WTC11 (cell line): ENCODE results near the gene COMMD9. TPM values are rescaled to one million over a fixed set of nuclear protein-coding genes. Genes with fewer than 3 reads are reported as not detected.

Experiments
- ATAC-seq: fragments of 200-7000 bp; cut with Tn5 transposase; 2 replicates; pipeline ENCODE4 v1.10.0; 2021; ENCODE audit warnings: mild to moderate bottlenecking, moderate library complexity
- CTCF ChIA-PET: fragments of 300-600 bp; sonication (Branson Sonifier 250); formaldehyde crosslinking; loops from one replicate; lab custom pipeline; 2021; ENCODE audit warnings: antibody characterized with exemption; lab: Charles Lee
- POLR2A ChIA-PET: fragments of 350-600 bp; sonication (Branson Sonifier 250); formaldehyde crosslinking; loops from one replicate; lab custom pipeline; 2021; ENCODE audit warnings: antibody characterized with exemption; lab: Charles Lee
- DNase-seq: peaks from one replicate; pipeline ENCODE4 v3.0.0; 2021; ENCODE audit warnings: low spot score
- H3K27ac Mint-ChIP-seq: 2 replicates; pipeline ENCODE4 v1.8.0; 2021; ENCODE audit warnings: mixed read lengths
- H3K27me3 Mint-ChIP-seq: 2 replicates; pipeline ENCODE4 v1.8.0; 2021; ENCODE audit warnings: low read depth, mild to moderate bottlenecking, moderate library complexity, mixed read lengths
- H3K36me3 Mint-ChIP-seq: 2 replicates; pipeline ENCODE4 v1.8.0; 2021; ENCODE audit warnings: mixed read lengths
- H3K4me1 Mint-ChIP-seq: 2 replicates; pipeline ENCODE4 v1.8.0; 2022; ENCODE audit warnings: mixed read lengths
- H3K4me3 Mint-ChIP-seq: 2 replicates; pipeline ENCODE4 v1.8.0; 2021; ENCODE audit warnings: mild to moderate bottlenecking, moderate library complexity, mixed read lengths
- H3K9me3 Mint-ChIP-seq: 2 replicates; pipeline ENCODE4 v1.8.0; 2021; ENCODE audit warnings: mixed read lengths
- ATF2 ChIP-seq: sonication (generic); formaldehyde crosslinking; IDR thresholded peaks from 2 replicates; pipeline ENCODE4 v1.8.1; 2022; ENCODE audit warnings: low read depth, missing genetic modification reagents, borderline replicate concordance
- ELF4 ChIP-seq: sonication (generic); formaldehyde crosslinking; IDR thresholded peaks from 2 replicates; pipeline ENCODE4 v1.8.1; 2022; ENCODE audit warnings: low read depth, mild to moderate bottlenecking, moderate library complexity, missing genetic modification reagents
- EMX1 ChIP-seq: fragments of 250-450 bp; sonication (Bioruptor Pico); IDR thresholded peaks from 2 replicates; pipeline ENCODE4 v1.8.0; 2021; ENCODE audit warnings: mild to moderate bottlenecking
- IRF1 ChIP-seq: sonication (generic); formaldehyde crosslinking; IDR thresholded peaks from 2 replicates; pipeline ENCODE4 v1.8.0; 2023; ENCODE audit warnings: missing genetic modification reagents
- JAZF1 ChIP-seq: fragments of 250-450 bp; sonication (Bioruptor Pico); IDR thresholded peaks from 2 replicates; pipeline ENCODE4 v1.9.0; 2021; ENCODE audit warnings: moderate library complexity, mild to moderate bottlenecking, inconsistent platforms
- KAT7 ChIP-seq: sonication (generic); formaldehyde crosslinking; IDR thresholded peaks from 2 replicates; pipeline ENCODE4 v1.8.1; 2023; ENCODE audit warnings: missing genetic modification reagents, mild to moderate bottlenecking, borderline replicate concordance
- NFE2L1 ChIP-seq: sonication (generic); formaldehyde crosslinking; IDR thresholded peaks from 2 replicates; pipeline ENCODE4 v1.8.1; 2023; ENCODE audit warnings: missing genetic modification reagents
- NFYB ChIP-seq: sonication (generic); formaldehyde crosslinking; conservative IDR thresholded peaks from 2 replicates; pipeline ENCODE4 v1.8.0; 2022; ENCODE audit warnings: low read depth, missing genetic modification reagents
- NR2C2 ChIP-seq: sonication (generic); formaldehyde crosslinking; IDR thresholded peaks from 2 replicates; pipeline ENCODE4 v1.8.0; 2022; ENCODE audit warnings: mild to moderate bottlenecking, missing genetic modification reagents
- NR3C1 ChIP-seq: sonication (generic); formaldehyde crosslinking; conservative IDR thresholded peaks from 2 replicates; pipeline ENCODE4 v1.8.1; 2023; ENCODE audit warnings: low read depth, mild to moderate bottlenecking, missing genetic modification reagents
- RORB ChIP-seq: fragments of 250-450 bp; sonication (Bioruptor Pico); IDR thresholded peaks from 2 replicates; pipeline ENCODE4 v1.9.0; 2021; ENCODE audit warnings: mild to moderate bottlenecking
- SOX15 ChIP-seq: fragments of 250-450 bp; sonication (Bioruptor Pico); IDR thresholded peaks from 2 replicates; pipeline ENCODE4 v1.9.0; 2021; ENCODE audit warnings: mild to moderate bottlenecking
- SP1 ChIP-seq: sonication (generic); formaldehyde crosslinking; conservative IDR thresholded peaks from 2 replicates; pipeline ENCODE4 v1.8.1; 2022; ENCODE audit warnings: missing genetic modification reagents
- TEAD4 ChIP-seq: sonication (generic); formaldehyde crosslinking; IDR thresholded peaks from 2 replicates; pipeline ENCODE4 v1.8.0; 2022; ENCODE audit warnings: mild to moderate bottlenecking, missing genetic modification reagents
- ZBTB43 ChIP-seq: sonication (generic); formaldehyde crosslinking; IDR thresholded peaks from 2 replicates; pipeline ENCODE4 v1.8.1; 2023; ENCODE audit warnings: mild to moderate bottlenecking, missing genetic modification reagents
- ZMAT4 ChIP-seq: fragments of 250-450 bp; sonication (Bioruptor Pico); IDR thresholded peaks from 2 replicates; pipeline ENCODE4 v1.9.0; 2021; ENCODE audit warnings: mild to moderate bottlenecking
- ZNF423 ChIP-seq: fragments of 250-450 bp; sonication (Bioruptor Pico); IDR thresholded peaks from 2 replicates; pipeline ENCODE4 v2.1.2; 2022; ENCODE audit warnings: mild to moderate bottlenecking, moderate library complexity
- ZNF671 ChIP-seq: fragments of 250-450 bp; sonication (Bioruptor Pico); IDR thresholded peaks from 2 replicates; pipeline ENCODE4 v1.8.0; 2021; ENCODE audit warnings: mild to moderate bottlenecking
- total RNA-seq: library from RNA; stranded (reverse); gene quantifications from 3 replicates; pipeline ENCODE4 v1.2.3, GENCODE V29; 2021

Gene COMMD9
- total RNA-seq, 1 experiment from 2014 or later: 33.3 TPM

DNA sequence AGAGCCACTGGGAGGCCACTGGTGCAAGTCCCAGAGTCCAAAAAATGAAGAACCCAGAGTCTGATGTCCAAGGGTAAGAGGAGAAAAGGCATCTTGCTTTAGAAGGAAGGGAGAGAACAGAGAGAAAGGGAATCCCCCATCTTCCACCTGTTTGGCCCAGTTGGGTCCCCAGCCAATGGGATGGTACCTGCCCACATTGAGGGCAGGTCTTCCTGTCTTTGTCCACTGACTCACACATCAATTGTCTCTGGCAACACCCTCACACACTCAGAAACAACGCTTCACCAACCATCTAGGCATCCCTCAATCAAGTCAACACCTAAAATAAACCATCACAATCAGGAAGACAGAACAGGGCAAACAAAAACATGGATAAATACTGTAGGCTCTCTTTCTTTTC, 6.3 kb downstream of the COMMD9 start (continued):
- no peak for TF ChIP-seq NR2C2

GRCh38 chr11:36281850-36282249, 7.4 kb downstream of the COMMD9 start:
- no peak for DNase-seq
- H3K4me1 Mint-ChIP-seq: no peaks in the 10 kb centered on the region
- H3K36me3 Mint-ChIP-seq: no peaks in the 10 kb centered on the region
- H3K4me3 Mint-ChIP-seq: no peak overlapping the region
- TF ChIP-seq JAZF1 (no peak), RORB (no peak), ZNF423 (CRISPR knock-in tag) (no peak), KAT7 (CRISPR knock-in tag) (no peak), ELF4 (CRISPR knock-in tag) (no peak), NR3C1 (CRISPR knock-in tag) (no peak), NFE2L1 (CRISPR knock-in tag) (no peak), NFYB (CRISPR knock-in tag) (no peak), IRF1 (no peak), TEAD4 (CRISPR knock-in tag) (no peak)
- TF ChIP-seq, all 79 proteins: peak for 0
- H3K27me3 Mint-ChIP-seq: no peaks in the 10 kb centered on the region; the same call in 1 of the 2 replicates
- no peak for ATAC-seq
- H3K9me3 Mint-ChIP-seq: peaks cover 4% of the 10 kb centered on the region
- H3K27ac Mint-ChIP-seq: no peak overlapping the region
- ChIA-PET CTCF (interaction anchor here (1.0 kb wide), 1 partner anchor 197 kb away, joined by 4 read pairs; no protein-coding TSS in a partner anchor), POLR2A (no interaction called here)

DNA sequence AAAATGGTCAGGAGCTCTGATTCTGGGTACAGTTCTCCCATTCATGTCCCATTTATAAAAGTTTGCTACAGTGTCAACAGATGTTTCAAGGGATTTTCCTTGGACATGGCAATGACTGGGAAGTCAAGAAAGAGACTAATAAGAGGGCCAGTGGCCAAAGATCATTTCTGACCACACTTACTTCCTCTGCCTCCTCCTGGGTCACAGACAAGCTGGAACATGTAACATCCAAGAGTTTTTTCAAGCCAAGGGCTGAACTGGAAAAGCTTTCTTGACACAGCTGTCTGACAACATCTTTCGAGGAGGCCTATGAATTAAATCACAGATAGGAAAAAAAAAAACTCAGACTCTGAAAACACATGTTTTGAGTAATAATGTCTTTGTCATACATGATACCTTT, 8.7 kb downstream of the COMMD9 start:
- no peaks in the 10 kb centered on the region; the same call in 1 of the 2 replicates for H3K9me3 Mint-ChIP-seq
- CTCF ChIA-PET: interaction anchor here (1.2 kb wide), 1 partner anchor 459 kb away, joined by 5 read pairs; no protein-coding TSS in a partner anchor
- TF ChIP-seq NFYB (CRISPR knock-in tag) (no peak), ZMAT4 (CRISPR knock-in tag) (no peak), SOX15 (CRISPR knock-in tag) (no peak), ZBTB43 (CRISPR knock-in tag) (no peak), ZNF671 (CRISPR knock-in tag) (no peak), RORB (no peak), EMX1 (CRISPR knock-in tag) (no peak), SP1 (CRISPR knock-in tag) (no peak), ATF2 (CRISPR knock-in tag) (no peak), ZNF423 (CRISPR knock-in tag) (no peak)
- TF ChIP-seq, all 79 proteins: peak for 0
- DNase-seq (no peak), ATAC-seq (no peak)
- no peak overlapping the region for H3K4me3 Mint-ChIP-seq
- no peak overlapping the region for H3K27ac Mint-ChIP-seq
- no peaks in the 10 kb centered on the region for H3K4me1 Mint-ChIP-seq
- no peaks in the 10 kb centered on the region; the same call in 1 of the 2 replicates for H3K27me3 Mint-ChIP-seq
- POLR2A ChIA-PET: no interaction called here
- no peaks in the 10 kb centered on the region for H3K36me3 Mint-ChIP-seq
